ENCODE results near the gene RAB3D.

The RAB3D gene

DNA sequence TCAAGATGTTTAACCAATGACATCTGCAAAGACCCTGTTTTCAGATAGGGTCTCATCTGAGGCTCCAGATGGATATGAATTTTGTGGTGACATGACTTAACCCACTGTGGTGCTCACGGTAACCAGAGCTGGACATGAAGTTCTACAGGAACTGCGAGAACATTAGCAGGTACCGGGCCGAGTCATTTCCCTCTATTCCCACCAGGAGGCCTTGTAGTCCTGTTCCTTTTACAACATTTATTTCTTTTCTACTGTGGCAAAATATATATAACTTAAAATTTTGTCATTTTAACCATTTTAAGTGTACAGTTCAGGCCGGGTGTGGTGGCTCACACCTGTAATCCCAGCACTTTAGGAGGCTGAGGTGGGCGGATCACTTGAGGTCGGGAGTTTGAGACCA lies 51.1 kb downstream of the RAB3D start:
- TF ChIP-seq, protein P1, sequence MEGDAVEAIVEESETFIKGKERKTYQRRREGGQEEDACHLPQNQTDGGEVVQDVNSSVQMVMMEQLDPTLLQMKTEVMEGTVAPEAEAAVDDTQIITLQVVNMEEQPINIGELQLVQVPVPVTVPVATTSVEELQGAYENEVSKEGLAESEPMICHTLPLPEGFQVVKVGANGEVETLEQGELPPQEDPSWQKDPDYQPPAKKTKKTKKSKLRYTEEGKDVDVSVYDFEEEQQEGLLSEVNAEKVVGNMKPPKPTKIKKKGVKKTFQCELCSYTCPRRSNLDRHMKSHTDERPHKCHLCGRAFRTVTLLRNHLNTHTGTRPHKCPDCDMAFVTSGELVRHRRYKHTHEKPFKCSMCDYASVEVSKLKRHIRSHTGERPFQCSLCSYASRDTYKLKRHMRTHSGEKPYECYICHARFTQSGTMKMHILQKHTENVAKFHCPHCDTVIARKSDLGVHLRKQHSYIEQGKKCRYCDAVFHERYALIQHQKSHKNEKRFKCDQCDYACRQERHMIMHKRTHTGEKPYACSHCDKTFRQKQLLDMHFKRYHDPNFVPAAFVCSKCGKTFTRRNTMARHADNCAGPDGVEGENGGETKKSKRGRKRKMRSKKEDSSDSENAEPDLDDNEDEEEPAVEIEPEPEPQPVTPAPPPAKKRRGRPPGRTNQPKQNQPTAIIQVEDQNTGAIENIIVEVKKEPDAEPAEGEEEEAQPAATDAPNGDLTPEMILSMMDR (IDR thresholded peaks at IDR 0.05): peak; percentile 58
- H3K27ac ChIP-seq: no peak overlapping the region
- H3K36me3 ChIP-seq: no peaks in the 10 kb centered on the region
- H3K27me3 ChIP-seq: peaks cover 36% of the 10 kb centered on the region
- H3K4me3 ChIP-seq (ENCODE audit: low read depth in 1 of 2, low read length in 1 of 2): no peak overlapping the region
- H3K9me3 ChIP-seq: no peaks in the 10 kb centered on the region
- peaks cover 29 to 31% of the 10 kb centered on the region in 2 experiments for H3K4me1 ChIP-seq (ENCODE audit: control insufficient read depth in 1 of 2, insufficient read depth in 1 of 2, low read depth in 1 of 2, low read length in 1 of 2)

DNA sequence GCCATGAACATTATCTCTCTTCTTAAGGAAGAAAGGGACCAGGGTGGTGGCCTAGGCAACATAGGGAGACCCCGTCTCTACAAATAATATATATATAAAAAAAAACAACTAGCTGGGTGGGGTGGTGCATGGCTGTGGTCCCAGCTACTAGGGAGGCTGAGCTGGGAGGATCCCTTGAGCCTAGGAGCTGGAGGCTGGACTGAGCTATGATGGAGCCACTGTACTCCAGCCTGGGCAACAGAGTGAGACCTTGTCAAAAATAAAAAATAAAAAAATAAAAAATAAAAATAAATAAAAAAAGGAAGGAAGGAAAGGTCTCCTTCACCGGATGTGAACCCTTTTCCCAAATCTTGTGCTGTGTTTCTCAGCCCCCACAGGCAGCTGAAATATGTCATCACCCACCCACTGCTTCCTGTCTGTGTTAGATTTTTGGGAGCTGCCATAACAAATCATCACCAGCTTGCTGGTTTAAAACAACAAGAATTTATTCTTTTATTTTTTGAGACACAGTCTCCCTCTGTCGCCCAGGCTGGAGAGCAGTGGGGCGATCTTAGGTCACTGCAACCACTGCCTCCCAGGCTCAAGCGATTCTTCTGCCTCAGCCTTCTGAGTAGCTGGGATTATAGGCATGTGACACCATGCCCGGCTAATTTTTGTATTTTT lies 53.0 kb downstream of the RAB3D start:
- H3K9me3 ChIP-seq: no peaks in the 10 kb centered on the region
- H3K27ac ChIP-seq: no peak overlapping the region
- H3K36me3 ChIP-seq: no peaks in the 10 kb centered on the region
- no peak overlapping the region for H3K4me3 ChIP-seq (ENCODE audit: low read depth in 1 of 2, low read length in 1 of 2)
- H3K4me1 ChIP-seq (ENCODE audit: control insufficient read depth in 1 of 2, insufficient read depth in 1 of 2, low read depth in 1 of 2, low read length in 1 of 2): peaks cover 10 to 12% of the 10 kb centered on the region in 2 experiments
- TF ChIP-seq, protein P1 (IDR thresholded peaks at IDR 0.05): no peak
- H3K27me3 ChIP-seq: peaks cover 55% of the 10 kb centered on the region

DNA sequence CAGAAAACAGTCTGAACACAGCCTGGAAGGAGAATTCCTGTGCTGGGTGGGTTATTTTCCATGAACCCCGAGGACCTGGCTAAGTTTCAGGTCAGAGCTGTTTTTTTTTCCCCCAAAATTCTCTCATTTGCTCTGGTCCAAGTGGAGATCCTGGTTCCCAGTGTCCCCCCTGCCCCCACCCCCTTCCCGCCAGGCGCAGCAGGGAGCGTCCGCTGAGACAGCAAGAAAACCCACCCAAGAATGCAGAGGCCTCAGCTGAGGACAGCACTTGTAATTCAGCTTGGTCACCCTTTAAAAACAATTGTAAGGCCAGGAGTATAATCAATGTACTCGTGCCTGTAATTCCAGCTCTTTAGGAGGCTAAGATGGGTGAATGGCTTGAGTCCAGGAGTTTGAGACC lies 54.9 kb downstream of the RAB3D start:
- Histone ChIP-seq H3K27me3 (peaks cover 60% of the 10 kb centered on the region), H3K4me3 (ENCODE audit: low read depth in 1 of 2, low read length in 1 of 2) (no peak overlapping the region), H3K4me1 (ENCODE audit: control insufficient read depth in 1 of 2, insufficient read depth in 1 of 2, low read depth in 1 of 2, low read length in 1 of 2) (peaks cover 6 to 10% of the 10 kb centered on the region in 2 experiments), H3K9me3 (no peaks in the 10 kb centered on the region), H3K36me3 (no peaks in the 10 kb centered on the region), H3K27ac (no peak overlapping the region)
- TF ChIP-seq, protein P1 (IDR thresholded peaks at IDR 0.05): no peak

DNA sequence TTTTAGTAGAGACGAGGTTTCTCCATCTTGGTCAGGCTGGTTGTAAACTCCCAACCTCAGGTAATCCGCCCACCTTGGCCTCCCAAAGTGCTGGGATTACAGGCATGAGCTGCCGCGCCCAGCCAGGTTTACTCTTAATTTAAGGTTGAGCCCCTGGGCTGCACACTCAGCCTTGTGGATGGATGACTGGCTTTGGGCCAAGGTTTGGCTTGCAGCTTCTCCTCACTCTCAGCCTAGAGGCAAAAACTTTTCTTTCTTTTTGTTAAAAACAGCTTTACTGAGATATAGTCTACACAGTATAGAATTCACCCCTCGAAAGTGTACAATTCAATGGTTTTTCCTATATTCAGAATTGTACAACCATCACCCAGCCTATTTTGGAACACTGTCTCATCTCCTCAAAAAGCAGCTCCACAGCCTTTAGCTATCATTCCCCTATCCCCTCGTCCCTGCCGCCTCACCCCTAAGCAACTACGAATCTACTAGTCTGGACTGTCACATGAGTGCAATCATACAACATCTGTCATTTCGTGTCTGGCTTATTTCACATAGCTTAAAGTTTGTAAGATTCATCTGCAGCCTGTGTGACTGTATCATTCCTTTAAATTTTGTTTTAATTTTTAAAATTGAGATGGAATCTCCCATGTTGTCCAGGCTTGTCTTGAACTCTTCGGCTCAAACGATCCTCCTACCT lies 58.0 kb downstream of the RAB3D start:
- Histone ChIP-seq H3K4me3 (ENCODE audit: low read depth in 1 of 2, low read length in 1 of 2) (no peak overlapping the region), H3K4me1 (ENCODE audit: control insufficient read depth in 1 of 2, insufficient read depth in 1 of 2, low read depth in 1 of 2, low read length in 1 of 2) (peaks cover 9 to 11% of the 10 kb centered on the region in 2 experiments)
- TF ChIP-seq, protein P1 (IDR thresholded peaks at IDR 0.05): no peak

DNA sequence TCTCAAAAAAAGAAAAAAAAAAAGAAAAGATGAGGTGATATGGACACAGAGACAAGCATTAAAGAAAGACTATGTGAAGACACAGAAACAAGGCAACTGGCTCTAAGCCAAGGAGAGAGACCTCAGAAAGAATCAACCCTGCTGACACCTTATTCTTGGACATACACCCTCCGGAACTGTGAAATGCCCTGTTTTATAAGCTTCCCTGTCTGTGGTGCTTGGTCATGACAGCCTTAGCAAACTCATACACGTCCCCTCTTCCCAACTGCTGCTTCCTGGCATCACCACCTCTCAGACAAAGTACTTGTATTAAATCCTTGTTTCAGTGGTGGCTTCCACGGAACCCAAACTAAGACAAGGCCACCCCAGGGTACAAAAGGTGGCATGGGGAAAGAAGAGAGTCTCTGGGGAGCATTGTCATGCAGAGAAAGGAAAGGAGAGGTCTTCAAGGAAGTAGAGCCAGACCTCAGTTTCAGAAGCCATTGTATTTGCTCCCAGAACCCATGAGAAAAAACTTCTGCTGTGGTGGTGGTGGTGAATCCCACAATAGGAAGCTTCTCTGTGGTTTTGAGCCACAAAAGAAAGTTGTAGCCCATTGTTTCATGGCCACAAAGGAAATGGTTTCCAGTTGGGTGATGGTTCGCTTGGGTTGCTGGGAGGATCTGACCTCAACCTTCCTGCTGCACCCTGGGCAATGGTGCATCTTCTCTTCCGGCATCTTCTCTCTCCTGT lies 59.8 kb downstream of the RAB3D start:
- Histone ChIP-seq H3K36me3 (no peaks in the 10 kb centered on the region), H3K27me3 (peaks cover 77% of the 10 kb centered on the region), H3K4me1 (ENCODE audit: control insufficient read depth in 1 of 2, insufficient read depth in 1 of 2, low read depth in 1 of 2, low read length in 1 of 2) (peaks cover 9 to 11% of the 10 kb centered on the region in 2 experiments), H3K4me3 (ENCODE audit: low read depth in 1 of 2, low read length in 1 of 2) (peak overlapping the region; percentile 10 to 25), H3K27ac (peak overlapping the region; percentile 51), H3K9me3 (no peaks in the 10 kb centered on the region)
- TF ChIP-seq, protein P1 (IDR thresholded peaks at IDR 0.05): no peak

More for the DNA sequence above, 58.0 kb downstream of the RAB3D start:
- H3K36me3 ChIP-seq: no peaks in the 10 kb centered on the region
- no peak overlapping the region for H3K27ac ChIP-seq
- H3K27me3 ChIP-seq: peaks cover 75% of the 10 kb centered on the region
- H3K9me3 ChIP-seq: no peaks in the 10 kb centered on the region
